ENCODE results near the gene RHOXF1.
"Not testable (repeated sequence)": the region's sequence is repeated elsewhere in the genome, so short reads cannot be mapped to it uniquely, and the experiment has no call there.

Gene RHOXF1

GRCh38 chrX:120077590-120077989 is 38.1 kb downstream of the RHOXF1 start, which contains the start of gene RHOXF2B:
TSS of gene RHOXF2B (minus strand) at chrX:120077690. CDS start at chrX:120077552, 138 bp downstream.
- not testable (repeated sequence) for DNase-seq

- DNase-seq, result not testable (repeated sequence)
These were observed 49.5 kb downstream of the RHOXF1 start for GRCh38 chrX:120066169-120066568.
